ENCODE data around the gene MLLT10. TPM values are rescaled to one million over a fixed set of nuclear protein-coding genes. Genes with fewer than 3 reads are reported as not detected.
A peak's percentile ranks its signal among the peaks of the same experiment; 100 is the strongest.

The MLLT10 gene
- total and polyA plus RNA-seq, 9 of the 15 experiments (the other 6 are each of a cell fraction or from before 2014, with no cell fraction given), result 18.8 to 81.4 (median 64.2) TPM

DNA sequence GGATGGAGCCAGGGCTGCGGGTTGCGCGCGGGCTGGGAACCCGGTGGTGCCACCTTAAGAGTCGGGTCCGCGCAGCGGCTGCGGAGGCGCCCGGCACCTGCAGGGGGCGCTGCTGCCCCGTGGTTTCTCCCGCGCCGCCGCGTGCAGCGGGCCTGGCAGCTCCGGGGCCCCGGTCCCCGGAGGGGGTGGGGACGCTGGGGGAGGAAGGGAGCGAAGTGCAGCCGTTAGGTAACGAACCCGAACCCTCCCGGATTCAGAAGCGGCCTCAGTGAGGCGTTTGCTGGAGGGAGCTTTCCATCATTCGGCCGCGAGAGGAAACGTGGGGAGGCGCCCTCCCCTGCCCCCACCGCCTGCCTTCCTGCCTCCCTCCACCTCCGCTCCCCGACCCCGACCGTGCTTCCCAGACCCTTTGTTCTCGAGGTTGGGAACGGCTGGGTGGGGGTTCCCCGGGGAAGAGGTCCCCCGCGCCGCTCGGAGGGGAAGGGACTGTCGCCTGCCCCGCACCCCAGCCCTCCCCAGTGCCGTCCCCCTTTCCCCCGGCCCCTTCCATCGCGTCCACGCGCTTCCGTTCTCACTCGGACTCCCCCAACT lies 38.2 kb upstream of the MLLT10 start (continued):
- TF ChIP-seq MEF2A (IDR thresholded peaks at IDR 0.05; ENCODE audit: control insufficient read depth, low read depth, low read length) (no peak), SLC30A9 (CRISPR knock-in tag; IDR thresholded peaks at IDR 0.05) (no peak), TSC22D4 (tag; IDR thresholded peaks at IDR 0.05) (no peak), ZNF24 (IDR thresholded peaks at IDR 0.05) (no peak; the same call in 1 of the 2 replicates), ZKSCAN1 (IDR thresholded peaks at IDR 0.05; ENCODE audit: low read depth, low read length) (no peak), FOXM1 (IDR thresholded peaks at IDR 0.05; ENCODE audit: low read depth) (no peak), FOXM1 (CRISPR knock-in tag; IDR thresholded peaks at IDR 0.05; ENCODE audit: low read depth) (0 out of 2 replicates have a peak, but pooled peaks have one; percentile 67), SREBF1 (IDR thresholded peaks at IDR 0.05; ENCODE audit: borderline replicate concordance, low read depth, low read length) (no peak), ZNF695 (CRISPR knock-in tag; IDR thresholded peaks at IDR 0.05) (no peak), NFE2L1 (tag; IDR thresholded peaks at IDR 0.05; ENCODE audit: borderline replicate concordance, low read depth) (no peak), PTTG1 (tag; IDR thresholded peaks at IDR 0.05; ENCODE audit: low read depth) (no peak), HDAC3 (IDR thresholded peaks at IDR 0.05; ENCODE audit: borderline replicate concordance, partially characterized antibody) (no peak), CEBPB (tag; IDR thresholded peaks at IDR 0.05) (peak; percentile 20; the same call in 1 of the 2 replicates), HDAC2 (IDR thresholded peaks at IDR 0.05) (no peak)
- TF ChIP-seq, protein P1, sequence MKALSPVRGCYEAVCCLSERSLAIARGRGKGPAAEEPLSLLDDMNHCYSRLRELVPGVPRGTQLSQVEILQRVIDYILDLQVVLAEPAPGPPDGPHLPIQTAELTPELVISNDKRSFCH (CRISPR knock-in tag; IDR thresholded peaks at IDR 0.05), result no peak
- TF ChIP-seq, protein P1 (tag; IDR thresholded peaks at IDR 0.05), result peak; percentile 80
- TF ChIP-seq, protein P2, sequence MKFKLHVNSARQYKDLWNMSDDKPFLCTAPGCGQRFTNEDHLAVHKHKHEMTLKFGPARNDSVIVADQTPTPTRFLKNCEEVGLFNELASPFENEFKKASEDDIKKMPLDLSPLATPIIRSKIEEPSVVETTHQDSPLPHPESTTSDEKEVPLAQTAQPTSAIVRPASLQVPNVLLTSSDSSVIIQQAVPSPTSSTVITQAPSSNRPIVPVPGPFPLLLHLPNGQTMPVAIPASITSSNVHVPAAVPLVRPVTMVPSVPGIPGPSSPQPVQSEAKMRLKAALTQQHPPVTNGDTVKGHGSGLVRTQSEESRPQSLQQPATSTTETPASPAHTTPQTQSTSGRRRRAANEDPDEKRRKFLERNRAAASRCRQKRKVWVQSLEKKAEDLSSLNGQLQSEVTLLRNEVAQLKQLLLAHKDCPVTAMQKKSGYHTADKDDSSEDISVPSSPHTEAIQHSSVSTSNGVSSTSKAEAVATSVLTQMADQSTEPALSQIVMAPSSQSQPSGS (CRISPR knock-in tag; IDR thresholded peaks at IDR 0.05), result no peak
- TF ChIP-seq, protein P3, sequence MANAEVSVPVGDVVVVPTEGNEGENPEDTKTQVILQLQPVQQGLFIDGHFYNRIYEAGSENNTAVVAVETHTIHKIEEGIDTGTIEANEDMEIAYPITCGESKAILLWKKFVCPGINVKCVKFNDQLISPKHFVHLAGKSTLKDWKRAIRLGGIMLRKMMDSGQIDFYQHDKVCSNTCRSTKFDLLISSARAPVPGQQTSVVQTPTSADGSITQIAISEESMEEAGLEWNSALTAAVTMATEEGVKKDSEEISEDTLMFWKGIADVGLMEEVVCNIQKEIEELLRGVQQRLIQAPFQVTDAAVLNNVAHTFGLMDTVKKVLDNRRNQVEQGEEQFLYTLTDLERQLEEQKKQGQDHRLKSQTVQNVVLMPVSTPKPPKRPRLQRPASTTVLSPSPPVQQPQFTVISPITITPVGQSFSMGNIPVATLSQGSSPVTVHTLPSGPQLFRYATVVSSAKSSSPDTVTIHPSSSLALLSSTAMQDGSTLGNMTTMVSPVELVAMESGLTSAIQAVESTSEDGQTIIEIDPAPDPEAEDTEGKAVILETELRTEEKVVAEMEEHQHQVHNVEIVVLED (CRISPR knock-in tag; IDR thresholded peaks at IDR 0.05), result no peak
